K562 (cell line): Measurements from ENCODE around the gene SCUBE1. TPM values are rescaled to one million over a fixed set of nuclear protein-coding genes. Genes with fewer than 3 reads are reported as not detected.

ENCODE experiments used
- BRF2 ChIP-seq: IDR thresholded peaks from 3 replicates; pipeline ENCODE4 v1.6.1; 2011; ENCODE audit warnings: borderline replicate concordance, mild to moderate bottlenecking; ENCODE audit not compliant: insufficient read length, insufficient read depth
- CTCFL ChIP-seq: IDR thresholded peaks from 2 replicates; pipeline ENCODE4 v1.6.1; 2011; ENCODE audit warnings: borderline replicate concordance, low read depth, mild to moderate bottlenecking, moderate library complexity, low read length; ENCODE audit not compliant: insufficient read depth, poor library complexity, severe bottlenecking
- DPF2 ChIP-seq: fragments of 450-650 bp; IDR thresholded peaks from 2 replicates; pipeline ENCODE4 v1.6.1; 2016
- MAX ChIP-seq: sonication (generic); formaldehyde crosslinking; IDR thresholded peaks from 2 replicates; pipeline ENCODE4 v1.9.0; 2022; ENCODE audit warnings: mild to moderate bottlenecking, missing genetic modification reagents
- MYC ChIP-seq, 2 experiments: fragments of 250-450 bp in 1 of 2; sonication (Bioruptor Pico) in 1 of 2; IDR thresholded peaks; 2 replicates each; pipeline versions ENCODE4 v1.5.1 to v1.6.1; 2012 to 2021; ENCODE audit warnings: low read depth in 2 of 2, borderline replicate concordance in 1 of 2, improper control_type of control experiment in 1 of 2, low read length in 1 of 2, mild to moderate bottlenecking in 1 of 2, moderate library complexity in 1 of 2
- NCOA1 ChIP-seq: fragments of 450-650 bp; IDR thresholded peaks from 2 replicates; pipeline ENCODE4 v1.6.1; 2016; ENCODE audit warnings: low read depth
- NCOR1 ChIP-seq: fragments of 450-650 bp; IDR thresholded peaks from 2 replicates; pipeline ENCODE4 v1.6.1; 2016; ENCODE audit warnings: mild to moderate bottlenecking, moderate library complexity
- NFIC ChIP-seq: fragments of 450-650 bp; IDR thresholded peaks from 2 replicates; pipeline ENCODE4 v1.6.1; 2017; ENCODE audit warnings: mild to moderate bottlenecking, inconsistent platforms
- NONO ChIP-seq, 2 experiments: fragments of 200-400 bp in 1 of 2; fragments of 450-650 bp in 1 of 2; formaldehyde crosslinking in 1 of 2; IDR thresholded peaks; 2 replicates each; pipeline ENCODE4 v1.6.1; 2017; ENCODE audit warnings: low read depth in 2 of 2, mild to moderate bottlenecking in 2 of 2, moderate library complexity in 2 of 2, low read length in 1 of 2
- PHF20 ChIP-seq: fragments of 450-650 bp; IDR thresholded peaks from 2 replicates; pipeline ENCODE4 v1.6.1; 2018; ENCODE audit not compliant: partially characterized antibody
- TCF3 ChIP-seq: sonication (generic); formaldehyde crosslinking; IDR thresholded peaks from 2 replicates; pipeline ENCODE4 v1.4.0; 2020; ENCODE audit warnings: mild to moderate bottlenecking, missing genetic modification reagents
- ZBTB2 ChIP-seq: fragments of 450-650 bp; IDR thresholded peaks from 2 replicates; pipeline ENCODE4 v1.6.1; 2016; ENCODE audit warnings: antibody characterized with exemption
- ZNF592 ChIP-seq: fragments of 450-650 bp; IDR thresholded peaks from 2 replicates; pipeline ENCODE4 v1.6.1; 2017; ENCODE audit warnings: antibody characterized with exemption, mild to moderate bottlenecking
- polyA plus RNA-seq, 8 experiments: library from polyadenylated mRNA; depleted of rRNA in 4 of 8; stranded (reverse) in 5 of 8; unstranded in 3 of 8; fragments of >200 nt; fragmentation: Nextera tagmentation in 2 of 8; fragmentation: Illumina TruSeq in 1 of 8; extraction: Ambion mirVana in 2 of 8; extraction: Trizol in 1 of 8; gene quantifications; 2 replicates each; pipeline versions ENCODE4 v1.2.1 to v1.2.3, GENCODE V29; 2011 to 2014; ENCODE audit warnings: inconsistent platforms in 1 of 8, missing spikeins in 1 of 8
- total RNA-seq, 7 experiments: library from RNA; depleted of rRNA in 6 of 7; stranded (reverse); fragments of >200 nt in 6 of 7; fragmentation: Illumina TruSeq in 2 of 7; extraction: Trizol in 2 of 7; gene quantifications; 2 replicates each; pipeline versions ENCODE4 v1.2.1 to v1.2.3, GENCODE V29; 2011 to 2021; ENCODE audit warnings: low replicate concordance in 1 of 7

Gene SCUBE1
- total and polyA plus RNA-seq, 9 of the 15 experiments (the other 6 are each of a cell fraction or from before 2014, with no cell fraction given), result 0.03 to 0.47 (median 0.29) TPM; not detected in 6

GRCh38 chr22:43183496-43184277, 159.5 kb downstream of the SCUBE1 start (continued):
- TF ChIP-seq ZNF592 (peak; percentile 80), ZBTB2 (peak; percentile 50; the same call in 1 of the 2 replicates), BRF2 (no peak), NCOA1 (peak; percentile 67; the same call in 1 of the 2 replicates), MAX (CRISPR knock-in tag) (peak; percentile 76), CTCFL (peak; percentile 69), MYC (IDR thresholded peaks at IDR 0.05; ENCODE audit: low read depth, low read length) (peak; percentile 78), MYC (CRISPR knock-in tag; IDR thresholded peaks at IDR 0.05; ENCODE audit: borderline replicate concordance, low read depth) (no peak), TCF3 (peak; percentile 97), NONO (IDR thresholded peaks at IDR 0.05; ENCODE audit: low read depth in 2 of 2, low read length in 1 of 2) (peak in 1 of 2 experiments; percentile 35; a peak in 1 of 4 replicates), NFIC (peak; percentile 65), NCOR1 (peak; percentile 88), PHF20 (no peak), DPF2 (peak; percentile 96)
